Measurements from ENCODE around the gene RHBDF1.
"Not testable (repeated sequence)": the region's sequence is repeated elsewhere in the genome, so short reads cannot be mapped to it uniquely, and the experiment has no call there.

The RHBDF1 gene

GRCh38 chr16:42069-42457, 30.4 kb downstream of the RHBDF1 start:
- DNase-seq (ENCODE audit: low read depth): no peak
- in situ Hi-C loops (cut with HindIII; ENCODE audit: low sequenced_read_pairs): no loop called here
- TF ChIP-seq CTCF (IDR thresholded peaks at IDR 0.05; ENCODE audit: low read depth, low read length, missing control alignments): no peak
- no peak overlapping the region for H3K4me3 ChIP-seq (ENCODE audit: low read depth, low read length)

- in situ Hi-C loops (cut with HindIII; ENCODE audit: low sequenced_read_pairs): no loop called here
- no peak overlapping the region for H3K4me3 ChIP-seq (ENCODE audit: low read depth, low read length)
- no peak for TF ChIP-seq CTCF (IDR thresholded peaks at IDR 0.05; ENCODE audit: low read depth, low read length, missing control alignments)
- DNase-seq (ENCODE audit: low read depth): no peak
These were observed 30.9 kb downstream of the RHBDF1 start for GRCh38 chr16:41439-42068.

- DNase-seq (ENCODE audit: low read depth): no peak
- no peak for TF ChIP-seq CTCF (IDR thresholded peaks at IDR 0.05; ENCODE audit: low read depth, low read length, missing control alignments)
- H3K4me3 ChIP-seq (ENCODE audit: low read depth, low read length): no peak overlapping the region
- in situ Hi-C loops (cut with HindIII; ENCODE audit: low sequenced_read_pairs): no loop called here
These were observed 33.2 kb downstream of the RHBDF1 start for GRCh38 chr16:38941-39892.

GRCh38 chr16:38206-38605, 34.2 kb downstream of the RHBDF1 start:
- H3K4me3 ChIP-seq (ENCODE audit: low read depth, low read length); DNase-seq (ENCODE audit: low read depth); in situ Hi-C loops (cut with HindIII; ENCODE audit: low sequenced_read_pairs): not testable (repeated sequence)

GRCh38 chr16:37511-37910, 34.9 kb downstream of the RHBDF1 start:
- no peak for DNase-seq (ENCODE audit: low read depth)
- in situ Hi-C loops (cut with HindIII; ENCODE audit: low sequenced_read_pairs): no loop called here
- no peak overlapping the region for H3K4me3 ChIP-seq (ENCODE audit: low read depth, low read length)
- no peak for TF ChIP-seq CTCF (IDR thresholded peaks at IDR 0.05; ENCODE audit: low read depth, low read length, missing control alignments)

- TF ChIP-seq CTCF (IDR thresholded peaks at IDR 0.05; ENCODE audit: low read depth, low read length, missing control alignments): no peak
- DNase-seq (ENCODE audit: low read depth): no peak
- in situ Hi-C loops (cut with HindIII; ENCODE audit: low sequenced_read_pairs): no loop called here
- no peak overlapping the region for H3K4me3 ChIP-seq (ENCODE audit: low read depth, low read length)
These were observed 36.0 kb downstream of the RHBDF1 start for GRCh38 chr16:36336-36984.
